Measurements from ENCODE around the gene JMJD4. TPM values are rescaled to one million over a fixed set of nuclear protein-coding genes. Genes with fewer than 3 reads are reported as not detected.

Gene JMJD4
- polyA plus RNA-seq, 6 donors from 2014 or later = 34.3 to 43.1 (median 36.5) TPM

DNA sequence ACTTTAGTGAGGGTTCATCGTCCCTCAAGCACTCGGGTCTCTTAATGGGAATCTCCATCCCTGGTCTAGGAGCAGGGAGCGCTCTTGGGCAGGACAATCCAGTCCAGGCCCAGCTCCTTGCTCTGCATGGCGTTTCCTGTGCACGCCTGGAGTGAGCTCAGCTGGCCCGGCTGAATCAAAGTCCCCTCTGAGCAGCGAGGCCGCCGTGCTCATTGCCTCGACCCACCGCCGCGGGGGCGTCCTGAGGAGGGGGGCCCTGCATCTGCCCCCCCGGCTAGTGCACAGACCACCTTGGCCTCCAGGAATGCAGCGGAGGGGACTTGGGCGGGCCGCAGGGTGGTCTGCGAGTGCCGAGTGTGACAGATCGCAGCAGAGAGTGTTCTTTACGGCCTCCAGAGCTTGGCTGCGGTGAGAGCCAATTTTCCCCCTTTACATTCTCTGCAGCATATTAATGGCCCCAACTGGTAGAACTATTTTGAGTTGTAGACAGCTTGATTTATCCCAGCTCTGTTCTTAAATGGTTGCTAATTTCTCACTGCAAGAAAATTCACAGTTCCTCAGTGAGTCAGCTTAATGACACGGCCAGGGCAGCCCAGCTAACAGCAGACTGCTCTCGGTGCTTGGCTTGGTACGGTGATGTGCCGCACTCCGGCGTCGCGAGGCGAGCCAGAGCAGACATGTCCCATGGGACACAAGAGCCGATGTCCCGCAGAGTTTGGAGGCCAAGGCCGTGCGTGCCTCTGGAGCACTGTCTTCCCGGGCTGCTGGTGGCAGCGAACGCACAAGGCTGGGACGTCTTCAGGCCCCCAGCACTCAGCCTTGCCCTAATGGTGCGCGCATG is 39.9 kb upstream of the JMJD4 start:
- Mint-ChIP-seq H3K4me1 (no peaks in the 10 kb centered on the region), H3K27ac (no peak overlapping the region)

GRCh38 chr1:227774051-227774731 is 39.1 kb upstream of the JMJD4 start:
- ATAC-seq (ENCODE audit: low read depth in 2 of 2) (no peak), DNase-seq (no peak)
- Mint-ChIP-seq H3K4me1 (no peaks in the 10 kb centered on the region), H3K27me3 (no peaks in the 10 kb centered on the region), H3K9me3 (no peaks in the 10 kb centered on the region), H3K36me3 (peaks cover 0 to 10% of the 10 kb centered on the region in 2 donors), H3K27ac (peak overlapping the region in 1 of 6 donors; percentile 87), H3K4me3 (no peak overlapping the region)

More for the DNA sequence above, 39.9 kb upstream of the JMJD4 start:
- DNase-seq (no peak), ATAC-seq (ENCODE audit: low read depth in 2 of 2) (no peak)
- H3K4me3 Mint-ChIP-seq = no peak overlapping the region
- peaks cover 0 to 10% of the 10 kb centered on the region in 2 donors for H3K36me3 Mint-ChIP-seq
- no peaks in the 10 kb centered on the region for H3K9me3 Mint-ChIP-seq
- H3K27me3 Mint-ChIP-seq = no peaks in the 10 kb centered on the region

DNA sequence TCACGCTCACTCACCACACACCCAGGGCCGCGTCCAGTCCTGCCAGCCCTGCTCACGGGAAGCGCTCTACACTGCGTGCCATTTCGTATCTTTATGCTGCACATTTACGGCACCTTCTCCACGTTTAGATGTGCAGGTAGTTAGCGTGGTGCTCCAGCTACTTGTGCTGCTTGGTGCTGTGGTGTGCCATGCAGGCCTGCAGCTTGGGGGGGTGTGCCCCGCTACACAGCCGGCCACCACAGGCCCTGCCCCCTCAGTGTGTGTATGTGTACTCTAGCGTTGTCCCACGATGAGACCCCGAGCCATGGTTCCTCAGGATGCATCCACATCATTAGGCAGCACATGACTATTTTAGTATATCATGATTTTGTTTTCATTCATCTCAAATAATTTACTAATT is 38.5 kb upstream of the JMJD4 start:
- H3K4me1 Mint-ChIP-seq = no peaks in the 10 kb centered on the region
- no peak for DNase-seq
- no peaks in the 10 kb centered on the region for H3K9me3 Mint-ChIP-seq
- ATAC-seq (ENCODE audit: low read depth in 2 of 2) = no peak
- H3K27ac Mint-ChIP-seq = no peak overlapping the region
- no peaks in the 10 kb centered on the region for H3K27me3 Mint-ChIP-seq
- H3K4me3 Mint-ChIP-seq = no peak overlapping the region
- H3K36me3 Mint-ChIP-seq = peaks cover 0 to 15% of the 10 kb centered on the region in 2 donors

GRCh38 chr1:227771771-227772170 is 36.7 kb upstream of the JMJD4 start:
- Mint-ChIP-seq H3K4me1 (peaks cover 0 to 4% (median 4%) of the 10 kb centered on the region in 3 donors), H3K4me3 (no peak overlapping the region), H3K27ac (no peak overlapping the region), H3K9me3 (no peaks in the 10 kb centered on the region), H3K36me3 (peaks cover 8 to 18% of the 10 kb centered on the region in 2 donors), H3K27me3 (no peaks in the 10 kb centered on the region)
- ATAC-seq (ENCODE audit: low read depth in 2 of 2) (no peak), DNase-seq (no peak)

GRCh38 chr1:227771326-227771725 is 36.2 kb upstream of the JMJD4 start:
- no peak overlapping the region for H3K4me3 Mint-ChIP-seq
- H3K4me1 Mint-ChIP-seq = peaks cover 0 to 9% (median 4%) of the 10 kb centered on the region in 3 donors
- H3K27me3 Mint-ChIP-seq = no peaks in the 10 kb centered on the region
- H3K36me3 Mint-ChIP-seq = peaks cover 8 to 15% of the 10 kb centered on the region in 2 donors
- H3K9me3 Mint-ChIP-seq = no peaks in the 10 kb centered on the region
- DNase-seq (no peak), ATAC-seq (ENCODE audit: low read depth in 2 of 2) (no peak)
- H3K27ac Mint-ChIP-seq = no peak overlapping the region

DNA sequence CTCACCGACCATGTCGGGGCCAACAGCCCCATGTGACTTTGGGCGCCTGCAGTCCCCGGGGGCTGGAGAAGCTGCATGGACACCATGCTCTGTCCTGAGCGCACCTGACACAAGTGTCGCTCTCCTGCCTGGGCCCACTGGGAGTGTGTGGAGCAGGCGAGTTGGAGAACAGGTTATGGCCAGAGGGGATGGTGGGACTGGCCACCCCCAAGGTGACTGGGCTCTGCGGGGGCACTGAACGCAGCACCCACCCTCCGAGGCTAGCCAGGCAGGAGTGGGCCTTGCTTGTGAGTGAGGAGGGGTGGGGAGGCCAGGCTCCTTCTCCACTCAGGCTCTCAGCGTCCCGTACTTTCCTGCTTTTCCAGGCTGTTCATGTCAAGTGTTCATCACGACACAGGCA is 35.7 kb upstream of the JMJD4 start:
- H3K4me3 Mint-ChIP-seq = no peak overlapping the region
- H3K27ac Mint-ChIP-seq = peak overlapping the region in 1 of 6 donors; percentile 63
- no peaks in the 10 kb centered on the region for H3K27me3 Mint-ChIP-seq
- DNase-seq = no peak
- H3K36me3 Mint-ChIP-seq = peaks cover 8 to 12% of the 10 kb centered on the region in 2 donors
- no peaks in the 10 kb centered on the region for H3K9me3 Mint-ChIP-seq
- no peak for ATAC-seq (ENCODE audit: low read depth in 2 of 2)
- H3K4me1 Mint-ChIP-seq = peaks cover 0 to 12% (median 4%) of the 10 kb centered on the region in 3 donors

DNA sequence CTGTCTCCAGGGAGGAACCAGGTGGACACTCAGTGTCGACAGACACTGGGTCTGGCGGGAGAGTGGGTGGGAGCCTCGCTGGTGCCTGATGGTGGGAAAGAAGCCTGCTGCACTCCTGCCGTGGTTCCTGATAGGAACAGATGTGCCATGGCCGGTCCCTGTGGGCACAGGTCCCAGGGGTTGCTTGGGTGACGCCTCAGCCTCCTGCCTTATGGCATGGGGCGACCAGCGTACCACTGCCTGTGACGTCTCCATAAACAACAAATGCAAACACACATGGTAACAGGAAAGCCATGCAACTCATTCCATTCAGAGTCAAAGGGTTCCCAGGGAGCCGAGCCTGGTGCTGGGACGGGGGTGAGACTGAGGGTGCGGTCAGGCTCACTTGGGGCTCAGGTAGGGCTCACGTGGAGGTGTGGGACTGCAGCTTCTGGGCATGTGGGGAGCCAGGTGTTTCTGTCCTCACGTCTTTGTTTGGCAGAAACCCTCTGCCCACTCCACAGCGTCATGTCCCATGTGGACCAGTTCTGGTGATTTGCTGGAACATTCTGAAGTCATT is 34.9 kb upstream of the JMJD4 start:
- Mint-ChIP-seq H3K27me3 (no peaks in the 10 kb centered on the region), H3K27ac (peak overlapping the region in 1 of 6 donors; percentile 37), H3K9me3 (no peaks in the 10 kb centered on the region), H3K4me3 (no peak overlapping the region), H3K36me3 (peaks cover 8 to 12% of the 10 kb centered on the region in 2 donors), H3K4me1 (peaks cover 0 to 15% (median 4%) of the 10 kb centered on the region in 3 donors)
- DNase-seq = no peak
- ATAC-seq (ENCODE audit: low read depth in 2 of 2) = no peak

DNA sequence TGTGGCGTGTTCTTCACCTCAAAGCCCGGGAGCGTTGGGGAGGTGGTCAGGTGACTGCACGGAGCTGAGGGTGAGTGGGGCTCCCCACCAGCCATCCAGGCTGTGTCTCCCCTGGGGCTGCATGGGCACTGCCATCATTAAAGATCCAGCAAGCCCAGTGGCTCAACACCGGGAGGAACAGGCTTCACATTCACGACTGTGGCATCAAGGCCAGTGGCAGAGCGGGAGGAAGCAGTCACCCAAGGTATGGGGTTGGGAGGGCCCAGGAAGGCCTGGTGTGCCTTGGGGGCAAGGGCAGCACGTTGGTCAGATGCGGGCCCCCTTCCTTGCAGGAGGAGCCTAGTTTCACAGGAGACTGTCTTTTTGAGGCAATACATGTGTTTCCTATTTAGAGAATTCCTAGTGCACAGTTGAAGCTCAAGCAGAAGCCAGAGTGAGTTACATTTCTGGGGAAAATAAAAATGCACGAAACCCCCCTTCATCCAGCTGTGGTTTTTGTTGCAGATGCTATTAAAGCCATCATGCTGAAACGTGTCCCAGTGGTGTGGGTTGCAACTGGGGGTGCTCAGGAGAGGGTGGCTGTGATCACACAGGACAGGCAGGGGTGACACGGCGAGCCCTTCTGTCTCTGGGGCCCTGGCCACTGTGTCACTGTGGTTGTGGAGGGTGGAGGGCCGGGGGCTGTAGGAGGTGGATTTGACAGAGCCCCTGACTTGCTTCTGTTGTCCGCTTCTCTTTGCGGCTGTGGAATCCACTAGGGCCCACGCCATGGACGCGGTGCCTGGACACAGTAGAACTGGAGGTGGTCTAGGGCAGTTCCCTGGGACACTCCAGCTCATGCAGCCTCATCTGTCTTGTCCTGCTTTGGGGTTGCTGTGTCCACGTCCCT is 34.2 kb upstream of the JMJD4 start:
- H3K4me1 Mint-ChIP-seq = peaks cover 0 to 15% (median 4%) of the 10 kb centered on the region in 3 donors
- H3K9me3 Mint-ChIP-seq = no peaks in the 10 kb centered on the region
- no peak overlapping the region for H3K4me3 Mint-ChIP-seq
- ATAC-seq (ENCODE audit: low read depth in 2 of 2) = no peak
- peaks cover 8 to 12% of the 10 kb centered on the region in 2 donors for H3K36me3 Mint-ChIP-seq
- peak overlapping the region in 2 of 6 donors; percentile 22 to 37 for H3K27ac Mint-ChIP-seq
- DNase-seq = no peak
- H3K27me3 Mint-ChIP-seq = no peaks in the 10 kb centered on the region

- Mint-ChIP-seq H3K4me3 (no peak overlapping the region), H3K9me3 (no peaks in the 10 kb centered on the region), H3K36me3 (peaks cover 8 to 12% of the 10 kb centered on the region in 2 donors), H3K4me1 (peaks cover 0 to 15% (median 4%) of the 10 kb centered on the region in 3 donors), H3K27ac (peak overlapping the region in 2 of 6 donors; percentile 11 to 15), H3K27me3 (no peaks in the 10 kb centered on the region)
- no peak for ATAC-seq (ENCODE audit: low read depth in 2 of 2)
- DNase-seq = no peak
These were observed 33.5 kb upstream of the JMJD4 start for GRCh38 chr1:227768640-227769039.

GRCh38 chr1:227768125-227768439 is 33.0 kb upstream of the JMJD4 start:
- H3K4me1 Mint-ChIP-seq = peaks cover 0 to 15% (median 4%) of the 10 kb centered on the region in 3 donors
- H3K27me3 Mint-ChIP-seq = no peaks in the 10 kb centered on the region
- DNase-seq (no peak), ATAC-seq (ENCODE audit: low read depth in 2 of 2) (no peak)
- H3K4me3 Mint-ChIP-seq = no peak overlapping the region
- H3K9me3 Mint-ChIP-seq = no peaks in the 10 kb centered on the region
- peaks cover 8 to 12% of the 10 kb centered on the region in 2 donors for H3K36me3 Mint-ChIP-seq
- no peak overlapping the region for H3K27ac Mint-ChIP-seq

- no peak overlapping the region for H3K27ac Mint-ChIP-seq
- H3K36me3 Mint-ChIP-seq = peaks cover 8 to 12% of the 10 kb centered on the region in 2 donors
These were observed 32.5 kb upstream of the JMJD4 start for GRCh38 chr1:227767401-227768124.

DNA sequence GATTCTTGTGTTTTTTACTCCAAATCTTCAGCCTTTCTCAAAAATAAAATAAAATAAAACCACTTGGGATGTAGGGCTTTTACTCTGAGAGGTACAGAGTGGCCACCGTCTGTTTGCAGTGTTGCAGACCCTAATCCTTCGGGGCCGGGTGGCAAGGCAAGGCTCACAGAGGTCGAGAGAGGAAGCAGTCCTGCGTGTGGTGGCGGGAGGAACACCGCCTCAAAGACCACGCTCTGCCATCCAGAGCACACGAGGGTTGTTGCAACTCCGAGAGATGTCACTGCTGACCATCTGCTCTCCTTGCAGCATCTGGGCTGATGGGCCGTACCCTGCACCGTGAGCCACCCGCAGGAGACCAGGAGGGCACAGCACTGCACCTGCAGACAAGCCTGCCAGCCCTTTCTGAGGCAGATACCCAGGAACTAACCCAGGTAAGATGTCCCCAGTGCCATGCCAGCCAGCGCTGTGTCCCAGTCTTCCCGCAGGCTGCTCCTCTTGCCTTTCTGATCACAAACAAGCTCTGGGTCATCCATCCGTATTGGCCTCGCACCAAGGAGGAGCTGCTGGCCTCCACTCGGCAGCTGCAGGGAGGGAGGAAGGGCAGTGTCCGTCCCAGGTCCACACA is 31.7 kb upstream of the JMJD4 start:
- Mint-ChIP-seq H3K4me3 (no peak overlapping the region), H3K36me3 (peaks cover 8 to 12% of the 10 kb centered on the region in 2 donors), H3K9me3 (no peaks in the 10 kb centered on the region)

More at GRCh38 chr1:227767401-227768124, 32.5 kb upstream of the JMJD4 start:
- Mint-ChIP-seq H3K27me3 (no peaks in the 10 kb centered on the region), H3K9me3 (no peaks in the 10 kb centered on the region), H3K4me3 (no peak overlapping the region), H3K4me1 (peaks cover 2 to 18% (median 5%) of the 10 kb centered on the region in 3 donors)
- DNase-seq = no peak
- ATAC-seq (ENCODE audit: low read depth in 2 of 2) = no peak

More for the DNA sequence above, 31.7 kb upstream of the JMJD4 start:
- H3K27ac Mint-ChIP-seq = peak overlapping the region in 2 of 6 donors; percentile 14 to 49
- no peaks in the 10 kb centered on the region for H3K27me3 Mint-ChIP-seq
- DNase-seq (no peak), ATAC-seq (ENCODE audit: low read depth in 2 of 2) (no peak)
- peaks cover 9 to 21% (median 11%) of the 10 kb centered on the region in 3 donors for H3K4me1 Mint-ChIP-seq

Data from naive B cell (primary cell).